ENCODE results near the gene INPP5A. TPM values are rescaled to one million over a fixed set of nuclear protein-coding genes. Genes with fewer than 3 reads are reported as not detected.
A peak's percentile ranks its signal among the peaks of the same experiment; 100 is the strongest.

INPP5A gene
- total and polyA plus RNA-seq, 11 donors, result 38.6 to 179 (median 102) TPM

DNA sequence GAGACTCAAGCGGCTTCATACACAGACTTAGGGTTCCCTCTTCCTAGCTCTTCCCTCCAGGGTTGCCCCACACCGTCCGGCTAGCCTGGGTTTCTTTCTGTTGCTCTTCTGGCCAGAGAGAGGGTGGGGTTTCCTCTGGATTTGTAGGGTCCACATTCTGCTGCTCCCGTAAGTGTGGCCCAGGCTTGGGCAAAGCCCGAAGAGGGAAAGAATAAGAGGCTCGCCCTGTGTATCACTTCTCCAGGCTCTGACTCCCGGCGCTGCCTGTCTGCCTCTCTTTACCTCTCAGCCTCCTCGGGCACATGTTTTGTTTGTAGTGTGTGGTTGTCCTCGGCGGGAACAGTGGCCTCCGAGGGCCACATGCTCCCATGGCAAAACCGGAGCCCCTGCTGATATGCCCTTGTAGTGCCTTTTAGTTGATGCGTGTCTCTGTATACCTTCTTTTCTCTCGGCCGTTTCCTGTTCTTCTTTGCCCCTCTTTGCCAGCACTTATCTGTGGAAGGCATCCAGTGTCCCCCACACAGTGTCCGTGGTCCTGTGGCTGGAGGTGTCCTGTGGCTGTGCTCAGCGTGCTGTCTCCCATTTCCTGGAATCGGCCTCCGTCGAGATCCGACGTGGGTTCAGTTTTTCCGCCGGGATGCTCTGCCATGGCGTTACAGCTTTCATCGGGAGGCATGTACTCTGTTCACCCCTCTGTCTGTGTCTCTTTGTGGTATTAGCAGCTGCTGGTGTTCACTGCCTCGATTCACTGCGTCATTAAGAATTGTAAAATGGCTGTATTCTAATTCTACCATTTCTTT is 102.9 kb downstream of the INPP5A start:
- no peak overlapping the region for H3K4me3 ChIP-seq
- WGBS, 4 donors, result 89 to 94% (median 93%) methylated on average over 28 to 29 of the region's 29 CpGs
- peak overlapping the region in 1 of 12 donors; percentile 75 for H3K27ac ChIP-seq
- peak in 1 of 5 donors; percentile 5 for DNase-seq
- intact Hi-C loops (cut with DNase I), result loop anchor here in 4 of 10 donors (2.0 to 10.0 kb wide), 5 partner anchors 134 to 416 kb away; no protein-coding TSS in a partner anchor
- no peaks in the 10 kb centered on the region for H3K9me3 ChIP-seq
- TF ChIP-seq, protein P1, sequence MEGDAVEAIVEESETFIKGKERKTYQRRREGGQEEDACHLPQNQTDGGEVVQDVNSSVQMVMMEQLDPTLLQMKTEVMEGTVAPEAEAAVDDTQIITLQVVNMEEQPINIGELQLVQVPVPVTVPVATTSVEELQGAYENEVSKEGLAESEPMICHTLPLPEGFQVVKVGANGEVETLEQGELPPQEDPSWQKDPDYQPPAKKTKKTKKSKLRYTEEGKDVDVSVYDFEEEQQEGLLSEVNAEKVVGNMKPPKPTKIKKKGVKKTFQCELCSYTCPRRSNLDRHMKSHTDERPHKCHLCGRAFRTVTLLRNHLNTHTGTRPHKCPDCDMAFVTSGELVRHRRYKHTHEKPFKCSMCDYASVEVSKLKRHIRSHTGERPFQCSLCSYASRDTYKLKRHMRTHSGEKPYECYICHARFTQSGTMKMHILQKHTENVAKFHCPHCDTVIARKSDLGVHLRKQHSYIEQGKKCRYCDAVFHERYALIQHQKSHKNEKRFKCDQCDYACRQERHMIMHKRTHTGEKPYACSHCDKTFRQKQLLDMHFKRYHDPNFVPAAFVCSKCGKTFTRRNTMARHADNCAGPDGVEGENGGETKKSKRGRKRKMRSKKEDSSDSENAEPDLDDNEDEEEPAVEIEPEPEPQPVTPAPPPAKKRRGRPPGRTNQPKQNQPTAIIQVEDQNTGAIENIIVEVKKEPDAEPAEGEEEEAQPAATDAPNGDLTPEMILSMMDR (IDR thresholded peaks at IDR 0.05), result no peak
- TF ChIP-seq POLR2A (IDR thresholded peaks at IDR 0.05), result no peak
- H3K36me3 ChIP-seq, result no peaks in the 10 kb centered on the region
- H3K4me1 ChIP-seq, result peaks cover 0 to 34% (median 15%) of the 10 kb centered on the region in 12 donors
- H3K27me3 ChIP-seq, result no peaks in the 10 kb centered on the region
- no peak for ATAC-seq

DNA sequence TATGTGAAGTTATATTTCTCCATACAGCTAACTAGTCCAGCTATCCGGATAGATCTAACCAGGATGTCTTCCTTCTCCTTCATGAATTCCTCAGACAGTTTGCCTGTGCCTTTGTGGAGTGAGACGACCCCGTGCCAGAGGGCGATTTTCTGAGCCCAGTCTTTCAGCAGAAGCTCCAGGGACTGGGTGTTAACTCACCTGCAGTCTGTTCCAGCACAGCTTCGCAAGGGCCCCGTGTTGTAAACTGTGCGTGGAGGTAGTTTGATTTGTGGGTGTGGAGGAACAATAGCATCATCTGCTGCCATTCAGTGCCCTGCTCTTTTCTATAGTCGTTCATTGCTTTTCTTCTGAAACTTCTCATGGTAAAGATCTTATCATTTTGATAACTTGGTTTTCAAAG is 103.8 kb downstream of the INPP5A start:
- no peaks in the 10 kb centered on the region for H3K9me3 ChIP-seq
- no peaks in the 10 kb centered on the region for H3K27me3 ChIP-seq
- WGBS, 4 donors, result 87 to 89% (median 87%) methylated on average over 8 of the region's 8 CpGs
- intact Hi-C loops (cut with DNase I), result loop anchor here in 4 of 10 donors (2.0 to 10.0 kb wide), 5 partner anchors 135 to 417 kb away; no protein-coding TSS in a partner anchor
- peaks cover 0 to 5% (median 0%) of the 10 kb centered on the region in 9 donors for H3K36me3 ChIP-seq
- peaks cover 0 to 32% (median 15%) of the 10 kb centered on the region in 12 donors for H3K4me1 ChIP-seq
- TF ChIP-seq, protein P1 (IDR thresholded peaks at IDR 0.05), result no peak
- TF ChIP-seq POLR2A (IDR thresholded peaks at IDR 0.05), result no peak
- peak in 1 of 5 donors; percentile 10 for DNase-seq
- no peak for ATAC-seq
- H3K27ac ChIP-seq, result peak overlapping the region in 1 of 12 donors; percentile 75
- H3K4me3 ChIP-seq, result no peak overlapping the region

- intact Hi-C loops (cut with DNase I), result loop anchor here in 4 of 10 donors (2.0 to 10.0 kb wide), 5 partner anchors 135 to 417 kb away; no protein-coding TSS in a partner anchor
- Histone ChIP-seq H3K27ac (peak overlapping the region in 1 of 12 donors; percentile 75), H3K27me3 (no peaks in the 10 kb centered on the region), H3K4me3 (no peak overlapping the region), H3K9me3 (no peaks in the 10 kb centered on the region), H3K36me3 (peaks cover 0 to 11% (median 0%) of the 10 kb centered on the region in 9 donors), H3K4me1 (peaks cover 0 to 32% (median 14%) of the 10 kb centered on the region in 12 donors)
- TF ChIP-seq, protein P1 (IDR thresholded peaks at IDR 0.05), result no peak
- TF ChIP-seq POLR2A (IDR thresholded peaks at IDR 0.05), result no peak
- 88 to 91% (median 89%) methylated on average over 33 of the region's 33 CpGs for WGBS, 4 donors
- DNase-seq (peak in 4 of 5 donors; percentile 10 to 54 (median 16)), ATAC-seq (peak in 1 of 4 donors; percentile 4)
These were observed 104.6 kb downstream of the INPP5A start for GRCh38 chr10:132641966-132642731.

- Histone ChIP-seq H3K9me3 (no peaks in the 10 kb centered on the region), H3K27ac (peak overlapping the region in 1 of 12 donors; percentile 75), H3K27me3 (no peaks in the 10 kb centered on the region), H3K36me3 (peaks cover 0 to 11% (median 0%) of the 10 kb centered on the region in 9 donors), H3K4me3 (no peak overlapping the region), H3K4me1 (peaks cover 0 to 27% (median 10%) of the 10 kb centered on the region in 12 donors)
- TF ChIP-seq POLR2A (IDR thresholded peaks at IDR 0.05), result no peak
- TF ChIP-seq, protein P1 (IDR thresholded peaks at IDR 0.05), result no peak
- DNase-seq (no peak), ATAC-seq (no peak)
- 92 to 94% (median 94%) methylated on average over 11 of the region's 11 CpGs for WGBS, 4 donors
- intact Hi-C loops (cut with DNase I), result loop anchor here in 4 of 10 donors (5.0 to 10.0 kb wide), 4 partner anchors 250 to 418 kb away; no protein-coding TSS in a partner anchor
These were observed 105.1 kb downstream of the INPP5A start for GRCh38 chr10:132642732-132643008.
